ENCODE results near the gene PPP4C.

The PPP4C gene

GRCh38 chr16:30079480-30079879, 3.7 kb downstream of the PPP4C start:
- DNase-seq = no peak

- no peak for DNase-seq
Measured at GRCh38 chr16:30082545-30083090, 6.8 kb downstream of the PPP4C start.

DNA sequence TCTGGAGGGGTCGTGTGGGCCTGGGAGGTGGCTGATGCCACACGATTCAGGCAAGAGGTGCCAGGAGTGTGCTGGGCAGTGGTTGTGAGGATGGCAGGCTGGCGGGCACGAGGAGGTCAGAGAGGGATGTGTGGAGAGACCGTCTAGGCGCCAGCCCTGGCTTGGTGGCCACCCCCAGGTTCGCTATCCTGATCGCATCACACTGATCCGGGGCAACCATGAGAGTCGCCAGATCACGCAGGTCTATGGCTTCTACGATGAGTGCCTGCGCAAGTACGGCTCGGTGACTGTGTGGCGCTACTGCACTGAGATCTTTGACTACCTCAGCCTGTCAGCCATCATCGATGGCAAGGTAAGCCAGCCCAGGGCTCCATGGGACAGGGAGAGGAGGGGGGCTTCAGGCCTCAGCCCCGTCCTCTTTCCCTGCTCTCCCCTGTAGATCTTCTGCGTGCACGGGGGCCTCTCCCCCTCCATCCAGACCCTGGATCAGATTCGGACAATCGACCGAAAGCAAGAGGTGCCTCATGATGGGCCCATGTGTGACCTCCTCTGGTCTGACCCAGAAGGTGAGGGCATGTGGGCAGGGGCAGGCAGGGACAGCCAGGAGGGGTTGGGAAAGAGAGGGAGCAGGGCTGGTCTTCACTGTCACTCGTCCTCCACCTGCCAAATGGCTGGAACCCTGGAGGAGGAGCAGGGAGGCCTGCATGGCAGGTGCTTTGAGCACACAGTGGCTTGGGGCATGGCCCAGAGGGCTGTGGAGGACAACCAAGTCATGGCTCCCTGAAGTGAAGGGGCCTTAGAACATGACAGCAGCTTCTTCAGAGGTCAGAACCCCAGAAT, 7.6 kb downstream of the PPP4C start:
- no peak for DNase-seq

GRCh38 chr16:30084096-30084815, 8.5 kb downstream of the PPP4C start:
- no peak for DNase-seq

DNA sequence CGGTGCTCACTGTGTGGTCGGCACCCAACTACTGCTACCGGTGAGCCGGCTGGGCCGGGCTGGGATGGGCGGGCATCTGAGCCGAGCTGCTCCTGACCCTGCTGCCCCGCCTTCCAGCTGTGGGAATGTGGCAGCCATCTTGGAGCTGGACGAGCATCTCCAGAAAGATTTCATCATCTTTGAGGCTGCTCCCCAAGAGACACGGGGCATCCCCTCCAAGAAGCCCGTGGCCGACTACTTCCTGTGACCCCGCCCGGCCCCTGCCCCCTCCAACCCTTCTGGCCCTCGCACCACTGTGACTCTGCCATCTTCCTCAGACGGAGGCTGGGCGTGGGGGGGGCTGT, 9.0 kb downstream of the PPP4C start:
- no peak for DNase-seq

GRCh38 chr16:30085247-30085646, 9.5 kb downstream of the PPP4C start:
- DNase-seq = no peak

DNA sequence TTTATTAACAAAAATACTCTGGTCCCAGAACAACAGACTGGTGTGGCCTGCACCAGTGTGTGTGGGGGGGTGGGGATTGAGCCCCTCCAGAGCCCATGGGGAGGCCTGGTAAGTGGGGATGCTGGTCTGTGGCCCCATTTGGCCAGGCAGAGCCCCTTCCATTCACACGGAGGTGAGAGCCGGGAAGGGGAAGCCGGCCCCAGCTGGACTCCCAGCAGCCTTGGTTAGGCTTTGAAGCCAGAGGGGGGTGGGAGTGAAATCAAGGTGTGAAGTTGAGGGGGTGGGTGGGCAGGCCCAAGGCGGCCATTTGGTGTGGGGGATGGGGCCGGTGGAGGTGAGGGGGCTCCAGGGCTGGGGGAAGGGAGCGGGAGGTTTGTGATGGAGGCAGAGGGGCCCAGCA, 10.0 kb downstream of the PPP4C start:
- no peak for DNase-seq

- no peak for DNase-seq
Measured at GRCh38 chr16:30086291-30087140, 10.7 kb downstream of the PPP4C start.

- no peak for DNase-seq
Measured at GRCh38 chr16:30087181-30087898, 11.5 kb downstream of the PPP4C start.

DNA sequence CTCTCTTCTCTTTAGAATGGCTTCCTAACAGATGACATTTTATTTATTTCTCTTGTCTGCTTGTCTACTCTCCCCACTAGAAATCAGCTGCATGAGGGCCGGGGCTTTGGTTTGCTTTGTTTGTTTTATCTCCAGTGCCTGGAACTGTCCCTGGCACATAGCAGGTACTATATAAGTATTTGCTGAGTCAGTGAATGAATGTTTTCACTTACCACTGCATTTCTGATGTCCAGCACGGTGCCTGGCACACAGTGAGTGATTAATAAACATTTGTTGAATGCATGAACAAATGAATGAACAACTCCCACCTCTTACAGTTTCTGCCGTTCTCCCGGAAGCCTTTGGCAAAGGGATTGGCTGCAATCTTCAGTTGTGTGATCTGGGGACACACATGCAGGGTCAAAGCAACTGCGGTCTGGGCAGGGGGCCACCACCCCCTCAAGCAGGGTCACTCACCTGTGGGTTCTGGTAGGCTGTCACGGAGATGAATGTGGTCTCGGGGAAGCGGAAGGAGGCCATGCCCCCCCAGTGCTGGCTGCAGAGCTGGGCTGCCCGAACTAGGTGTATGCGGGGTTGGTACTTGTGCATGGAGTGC, 12.5 kb downstream of the PPP4C start:
- no peak for DNase-seq

DNA sequence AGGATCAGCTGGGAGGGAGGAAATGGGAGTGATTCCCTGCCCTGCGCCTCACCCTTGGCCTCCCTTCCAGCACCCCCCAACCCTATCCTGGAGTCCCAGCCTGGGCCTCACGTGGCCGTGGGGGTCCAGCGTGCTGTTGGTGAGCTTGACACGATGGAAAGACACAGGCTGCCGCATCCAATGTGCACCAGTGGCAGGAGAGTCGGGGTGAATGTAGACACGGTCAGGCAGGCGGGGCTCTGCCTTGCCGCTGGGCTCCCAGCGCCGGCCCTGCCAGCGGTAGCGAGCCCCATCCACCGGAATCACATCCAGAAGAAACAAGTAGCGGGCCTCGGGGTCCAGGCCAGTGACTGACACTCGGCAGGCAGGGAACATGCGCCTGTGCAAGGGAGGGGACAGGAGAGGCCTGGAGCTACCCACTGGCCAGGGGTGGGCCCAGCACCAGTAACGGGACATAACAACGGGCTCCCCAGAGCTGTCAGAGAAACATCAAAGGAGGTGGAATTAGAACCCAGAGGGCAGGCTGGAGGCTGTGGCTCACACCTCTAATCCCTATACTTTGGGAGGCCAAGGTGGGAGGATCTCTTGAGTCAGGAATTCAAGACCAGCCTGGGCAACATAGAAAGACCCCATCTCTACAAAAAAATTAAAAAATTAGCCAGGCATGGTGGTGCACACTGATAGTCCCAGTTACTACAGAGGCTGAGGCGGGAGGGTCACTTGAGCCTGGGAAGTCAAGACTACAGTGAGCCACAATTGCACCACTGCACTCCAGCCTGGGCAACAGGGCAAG, 13.2 kb downstream of the PPP4C start:
- no peak for DNase-seq

DNA sequence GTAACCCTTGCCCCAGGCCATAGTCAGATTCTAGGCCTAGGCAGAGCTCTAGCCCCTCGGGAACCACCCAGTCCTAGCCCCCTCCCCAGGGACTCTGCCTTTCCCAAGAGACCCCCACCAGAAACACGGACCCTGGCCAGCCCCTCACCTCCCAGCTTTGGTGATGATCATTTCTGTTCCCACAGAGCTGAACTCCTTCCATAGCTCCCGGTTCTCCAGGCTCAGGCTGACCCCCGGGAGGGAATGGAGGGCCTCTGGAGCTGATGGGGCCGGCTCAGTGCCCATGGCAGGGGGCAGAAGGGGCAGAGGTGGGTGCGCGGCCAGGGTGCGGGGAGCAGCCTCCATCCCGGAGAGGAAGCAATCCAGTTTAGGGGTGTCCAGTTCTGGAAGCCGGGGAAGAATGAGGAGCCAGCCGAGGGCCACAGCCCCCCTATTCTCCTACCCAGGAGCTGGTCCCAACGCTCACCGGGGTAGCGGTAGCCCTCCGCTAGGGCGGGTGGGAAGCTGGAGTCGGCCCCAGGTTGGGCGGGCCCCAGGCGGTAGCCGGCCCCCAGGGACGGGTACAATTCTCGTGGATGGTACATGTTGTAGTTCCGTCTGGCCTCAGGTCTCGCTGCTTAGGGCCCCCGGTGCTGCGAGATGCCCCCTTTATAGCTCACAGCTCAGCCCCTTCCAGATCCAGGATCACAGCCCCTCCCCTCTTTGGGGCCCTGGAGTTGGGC, 15.0 kb downstream of the PPP4C start:
- DNase-seq = peak in 1 of 51 donors; percentile 6

- peak; percentile 44 to 95 (median 86) for DNase-seq
Measured at GRCh38 chr16:30091474-30092372, 15.9 kb downstream of the PPP4C start, which contains the start of gene TBX6. Gene TBX6, minus strand, starts transcription at chr16:30091924. Its CDS starts 731 bp downstream, at chr16:30091193.

DNA sequence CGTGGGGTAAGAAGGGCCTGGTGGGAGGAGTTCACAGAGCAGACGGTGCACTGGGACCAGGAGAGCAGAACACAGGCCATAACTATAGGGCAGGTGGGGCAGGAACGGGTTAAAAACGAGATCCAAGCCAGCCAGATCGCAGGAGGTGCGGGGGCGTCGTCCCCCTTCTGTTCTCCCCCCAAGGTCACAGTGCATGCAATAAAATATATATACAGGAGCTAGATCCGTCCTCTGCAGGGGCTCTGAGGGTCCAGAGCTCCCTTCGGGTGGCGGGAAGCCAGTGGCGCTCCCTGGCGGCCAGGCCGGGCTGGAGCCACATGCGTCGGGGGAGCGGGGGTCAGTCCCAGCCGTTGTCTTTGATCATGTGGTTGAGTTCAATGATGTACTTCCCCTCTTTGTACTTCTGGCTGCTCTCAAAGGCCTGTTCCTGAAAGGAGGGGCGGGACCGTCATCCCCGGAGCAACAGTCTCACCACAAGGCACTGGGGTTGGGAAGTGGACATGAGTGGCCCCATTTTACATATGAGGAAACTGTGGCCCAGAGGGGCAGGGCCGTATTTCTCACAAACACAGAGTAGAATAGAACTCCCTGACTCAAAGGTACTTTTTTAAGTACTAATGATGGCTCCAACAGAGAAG, 16.7 kb downstream of the PPP4C start:
- DNase-seq = peak in 44 of 51 donors; percentile 25 to 77 (median 54)

DNA sequence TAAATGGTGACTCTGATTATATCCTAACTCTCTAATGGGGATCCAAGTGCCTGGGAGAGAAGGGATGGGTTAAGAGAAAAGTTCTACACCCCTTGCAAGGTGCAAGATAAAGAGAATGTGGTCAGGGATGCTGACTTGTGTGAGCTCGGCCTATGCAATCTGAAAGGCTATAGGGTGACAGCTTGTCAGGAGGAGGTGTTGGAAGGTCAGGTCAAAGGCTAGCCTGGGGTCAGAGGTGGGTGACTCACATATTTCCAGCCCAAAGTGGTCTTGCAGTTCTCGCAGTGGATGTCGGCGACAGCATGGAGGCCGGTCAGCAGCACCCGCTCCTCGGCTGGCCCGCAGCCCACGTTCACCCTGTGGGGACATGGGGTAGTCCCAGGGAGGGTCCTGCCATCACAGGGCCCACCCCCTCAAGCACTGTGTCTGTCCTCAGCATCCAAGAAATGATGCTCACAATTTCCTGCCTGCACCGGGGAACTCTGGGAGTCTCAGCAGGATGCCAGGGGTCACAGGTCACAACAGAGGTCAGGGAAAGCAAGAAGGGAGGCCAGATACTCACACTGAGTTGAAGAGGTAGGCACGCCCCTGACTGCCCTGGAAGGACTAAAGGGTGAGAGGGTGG, 18.9 kb downstream of the PPP4C start:
- no peak for DNase-seq

DNA sequence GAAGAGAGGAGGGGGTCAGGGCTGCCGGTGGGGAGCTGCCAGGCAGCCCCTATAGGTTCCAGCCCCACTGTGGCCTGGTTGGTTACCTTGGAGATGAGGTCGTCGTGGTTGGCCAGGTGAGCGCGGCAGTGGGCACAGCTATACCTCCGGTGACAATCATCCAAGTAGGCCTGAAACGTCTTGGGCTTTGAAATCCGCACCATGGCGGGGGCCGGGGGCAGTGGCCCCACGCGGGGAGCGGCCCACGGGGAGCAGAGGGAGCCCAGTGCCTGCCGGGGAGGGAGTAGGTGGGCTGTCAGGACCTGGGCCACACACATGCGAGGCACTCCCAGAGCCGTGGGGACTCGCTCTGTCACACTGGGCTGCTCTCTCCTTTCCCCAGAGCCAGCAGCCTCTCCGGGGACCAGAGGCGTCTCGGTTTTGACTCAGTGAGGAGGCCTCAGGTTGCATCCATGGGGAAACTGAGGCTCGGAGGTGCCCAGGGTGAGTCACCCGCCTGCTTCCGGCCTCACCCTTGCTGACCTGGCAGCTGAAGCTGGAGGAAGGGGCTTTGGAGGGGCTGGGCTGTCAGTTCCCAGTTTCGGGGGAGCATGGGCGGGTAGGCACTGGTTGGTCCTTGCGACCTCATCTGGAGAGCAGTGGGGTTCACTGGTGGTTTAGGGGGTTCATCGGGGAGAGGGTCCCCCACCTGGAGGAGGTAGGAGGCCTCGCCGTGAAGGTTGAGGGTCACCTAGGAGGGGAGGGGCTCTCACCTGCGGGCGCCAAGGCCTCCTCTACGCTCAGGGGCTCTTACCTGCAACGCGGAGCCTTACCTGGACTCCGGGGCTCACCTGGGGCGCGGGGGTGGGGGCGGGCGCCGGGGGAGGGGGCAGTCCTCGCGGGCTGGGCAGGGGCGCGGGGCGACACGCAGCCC, 19.6 kb downstream of the PPP4C start:
- DNase-seq = peak in 9 of 51 donors; percentile 10 to 36 (median 21)
